HUES6 (cell line): ENCODE data around the gene HACD3.

Experiments
- H3K27ac ChIP-seq: 2 replicates; pipeline ENCODE4 v1.7.0; 2013; ENCODE audit warnings: low read depth, mild to moderate bottlenecking, low read length, inconsistent platforms
- H3K27me3 ChIP-seq: 2 replicates; pipeline ENCODE4 v1.6.1; 2013; ENCODE audit warnings: low read length; ENCODE audit not compliant: control insufficient read depth, insufficient read depth
- H3K36me3 ChIP-seq: 2 replicates; pipeline ENCODE4 v1.6.1; 2013; ENCODE audit warnings: low read length; ENCODE audit not compliant: control insufficient read depth, insufficient read depth
- H3K4me1 ChIP-seq: 2 replicates; pipeline ENCODE4 v1.6.1; 2013; ENCODE audit warnings: low read length; ENCODE audit not compliant: control insufficient read depth, insufficient read depth
- H3K4me3 ChIP-seq: 2 replicates; pipeline ENCODE4 v1.5.1; 2013; ENCODE audit warnings: low read depth, low read length
- H3K9ac ChIP-seq: one replicate; pipeline ENCODE4 v1.6.1; 2013; ENCODE audit warnings: mild to moderate bottlenecking, low read length
- H3K9me3 ChIP-seq: 2 replicates; pipeline ENCODE4 v1.6.1; 2013; ENCODE audit warnings: low read depth, low read length; ENCODE audit not compliant: control insufficient read depth, insufficient read depth

Gene HACD3

DNA sequence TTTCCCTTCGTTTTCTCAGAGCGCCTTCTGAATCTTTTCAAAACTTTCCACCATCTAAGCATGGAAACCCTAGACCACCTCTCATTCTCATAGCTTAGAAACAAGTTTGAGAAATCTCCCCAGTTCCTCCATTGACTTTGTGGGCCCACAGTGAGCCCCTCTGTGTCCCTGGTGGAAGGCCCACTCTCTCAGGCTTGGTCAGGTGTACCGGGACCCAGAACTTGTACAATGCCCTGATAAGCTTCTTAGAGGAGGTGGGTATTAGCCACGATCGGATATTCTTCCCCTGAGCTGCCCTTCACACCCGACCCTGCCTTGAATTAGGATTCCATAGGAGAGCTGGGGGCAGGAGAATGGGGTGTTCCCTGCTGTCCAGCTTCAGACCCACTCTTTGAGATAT lies 91.4 kb downstream of the HACD3 start, which contains the start of gene SLC24A1:
TSS of gene SLC24A1 (plus strand) at position 301 of the 400 bp plus-strand sequence. CDS start 2,143 bp downstream, outside the sequence.
- Histone ChIP-seq H3K27me3 (no peaks in the 10 kb centered on the region), H3K4me1 (peaks cover 16% of the 10 kb centered on the region), H3K36me3 (0 out of 2 replicates have a peak, but pooled peaks cover 4% of the 10 kb centered on the region), H3K9me3 (no peaks in the 10 kb centered on the region), H3K27ac (no peak within 1 kb of the TSS), H3K9ac (no peak within 1 kb of the TSS), H3K4me3 (no peak within 1 kb of the TSS)

DNA sequence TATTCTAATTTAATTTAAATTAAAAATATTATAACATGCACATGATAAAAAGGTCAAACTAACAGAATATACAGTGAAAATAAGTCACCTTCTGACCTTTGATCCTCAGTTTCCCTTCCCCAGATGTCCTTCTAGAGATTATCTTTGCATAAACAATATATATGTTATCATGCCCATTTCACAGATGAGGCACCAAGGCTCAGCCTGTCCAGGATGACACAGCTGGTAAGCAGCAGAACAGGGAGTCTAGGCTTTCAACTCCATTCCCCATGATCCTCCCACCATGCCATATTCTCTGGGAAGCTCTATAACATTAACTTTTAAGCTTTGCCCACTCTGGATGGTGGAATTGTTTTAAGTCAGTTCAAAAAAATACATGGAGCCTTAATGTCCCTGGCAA lies 92.8 kb downstream of the HACD3 start:
- H3K27ac ChIP-seq: no peak overlapping the region
- peaks cover 16% of the 10 kb centered on the region for H3K4me1 ChIP-seq
- H3K27me3 ChIP-seq: no peaks in the 10 kb centered on the region
- H3K9ac ChIP-seq: no peak overlapping the region
- H3K36me3 ChIP-seq: 0 out of 2 replicates have a peak, but pooled peaks cover 4% of the 10 kb centered on the region
- H3K9me3 ChIP-seq: no peaks in the 10 kb centered on the region
- no peak overlapping the region for H3K4me3 ChIP-seq

DNA sequence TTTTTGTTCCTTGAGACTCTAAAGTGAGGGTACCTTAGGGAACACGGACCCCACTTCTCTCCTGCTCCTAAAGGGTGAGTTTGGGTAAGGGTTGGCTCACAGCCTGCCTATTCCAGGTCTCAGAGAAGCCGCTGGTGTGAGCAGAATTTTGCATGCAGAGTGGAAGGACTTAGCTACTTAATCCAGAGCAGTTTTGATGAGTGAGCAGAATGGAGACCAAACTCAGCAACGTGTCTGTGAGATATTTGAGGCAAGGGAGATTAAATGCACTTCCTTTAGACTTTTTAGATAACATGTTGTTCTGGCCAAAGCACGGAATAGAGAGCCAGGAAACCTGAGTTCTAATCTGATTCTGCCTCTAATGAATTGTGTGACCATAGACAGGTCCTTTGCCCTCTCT lies 96.6 kb downstream of the HACD3 start:
- H3K4me3 ChIP-seq: no peak overlapping the region
- 0 out of 2 replicates have a peak, but pooled peaks cover 4% of the 10 kb centered on the region for H3K36me3 ChIP-seq
- H3K27me3 ChIP-seq: no peaks in the 10 kb centered on the region
- no peaks in the 10 kb centered on the region for H3K9me3 ChIP-seq
- no peak overlapping the region for H3K9ac ChIP-seq
- no peak overlapping the region for H3K27ac ChIP-seq
- H3K4me1 ChIP-seq: peaks cover 3% of the 10 kb centered on the region; the same call in 1 of the 2 replicates
